ENCODE data around the gene TMEM132E.

The TMEM132E gene

DNA sequence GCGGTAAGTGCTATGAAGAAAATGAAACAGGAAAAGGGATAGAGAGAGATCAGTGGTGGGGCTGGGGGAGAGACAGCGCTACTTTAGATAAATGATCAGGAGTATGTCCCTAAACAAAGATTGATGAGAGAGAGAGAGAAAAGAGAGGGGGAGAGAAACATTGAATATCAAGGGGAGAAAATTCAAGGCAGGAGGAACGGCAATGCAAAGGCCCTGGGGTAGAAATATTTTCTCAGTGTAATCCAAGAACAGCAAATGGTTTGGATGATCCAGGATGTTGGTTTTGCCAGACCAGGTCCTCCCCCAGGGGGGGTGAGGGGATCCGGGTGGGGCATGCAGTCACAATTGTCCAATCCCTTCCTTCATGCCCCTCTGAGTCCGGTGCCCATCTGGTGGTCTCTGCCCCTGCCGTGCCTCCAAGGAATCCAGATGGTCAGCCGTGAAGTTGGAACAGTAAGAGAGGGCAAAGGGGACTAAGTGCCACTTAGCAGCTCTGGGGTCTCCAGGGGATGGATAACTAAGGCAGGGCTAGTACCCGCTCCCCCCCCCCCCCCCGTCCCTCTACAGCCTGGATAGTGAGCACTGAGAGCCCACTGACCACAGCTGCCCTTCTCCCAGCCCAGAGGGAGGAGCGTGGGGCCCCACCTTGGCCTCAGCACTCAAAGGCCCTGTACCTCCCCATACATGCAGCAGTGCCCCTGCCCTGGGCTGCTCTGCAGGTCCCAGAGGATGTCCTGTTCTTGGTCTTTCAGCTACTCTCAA is 43.7 kb downstream of the TMEM132E start:
- DNase-seq (ENCODE audit: low read depth): no peak
- H3K4me3 ChIP-seq (ENCODE audit: low read length): no peak overlapping the region
- TF ChIP-seq, protein P1, sequence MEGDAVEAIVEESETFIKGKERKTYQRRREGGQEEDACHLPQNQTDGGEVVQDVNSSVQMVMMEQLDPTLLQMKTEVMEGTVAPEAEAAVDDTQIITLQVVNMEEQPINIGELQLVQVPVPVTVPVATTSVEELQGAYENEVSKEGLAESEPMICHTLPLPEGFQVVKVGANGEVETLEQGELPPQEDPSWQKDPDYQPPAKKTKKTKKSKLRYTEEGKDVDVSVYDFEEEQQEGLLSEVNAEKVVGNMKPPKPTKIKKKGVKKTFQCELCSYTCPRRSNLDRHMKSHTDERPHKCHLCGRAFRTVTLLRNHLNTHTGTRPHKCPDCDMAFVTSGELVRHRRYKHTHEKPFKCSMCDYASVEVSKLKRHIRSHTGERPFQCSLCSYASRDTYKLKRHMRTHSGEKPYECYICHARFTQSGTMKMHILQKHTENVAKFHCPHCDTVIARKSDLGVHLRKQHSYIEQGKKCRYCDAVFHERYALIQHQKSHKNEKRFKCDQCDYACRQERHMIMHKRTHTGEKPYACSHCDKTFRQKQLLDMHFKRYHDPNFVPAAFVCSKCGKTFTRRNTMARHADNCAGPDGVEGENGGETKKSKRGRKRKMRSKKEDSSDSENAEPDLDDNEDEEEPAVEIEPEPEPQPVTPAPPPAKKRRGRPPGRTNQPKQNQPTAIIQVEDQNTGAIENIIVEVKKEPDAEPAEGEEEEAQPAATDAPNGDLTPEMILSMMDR (conservative IDR thresholded peaks at IDR 0.05; ENCODE audit: low read depth, low read length): no peak

DNA sequence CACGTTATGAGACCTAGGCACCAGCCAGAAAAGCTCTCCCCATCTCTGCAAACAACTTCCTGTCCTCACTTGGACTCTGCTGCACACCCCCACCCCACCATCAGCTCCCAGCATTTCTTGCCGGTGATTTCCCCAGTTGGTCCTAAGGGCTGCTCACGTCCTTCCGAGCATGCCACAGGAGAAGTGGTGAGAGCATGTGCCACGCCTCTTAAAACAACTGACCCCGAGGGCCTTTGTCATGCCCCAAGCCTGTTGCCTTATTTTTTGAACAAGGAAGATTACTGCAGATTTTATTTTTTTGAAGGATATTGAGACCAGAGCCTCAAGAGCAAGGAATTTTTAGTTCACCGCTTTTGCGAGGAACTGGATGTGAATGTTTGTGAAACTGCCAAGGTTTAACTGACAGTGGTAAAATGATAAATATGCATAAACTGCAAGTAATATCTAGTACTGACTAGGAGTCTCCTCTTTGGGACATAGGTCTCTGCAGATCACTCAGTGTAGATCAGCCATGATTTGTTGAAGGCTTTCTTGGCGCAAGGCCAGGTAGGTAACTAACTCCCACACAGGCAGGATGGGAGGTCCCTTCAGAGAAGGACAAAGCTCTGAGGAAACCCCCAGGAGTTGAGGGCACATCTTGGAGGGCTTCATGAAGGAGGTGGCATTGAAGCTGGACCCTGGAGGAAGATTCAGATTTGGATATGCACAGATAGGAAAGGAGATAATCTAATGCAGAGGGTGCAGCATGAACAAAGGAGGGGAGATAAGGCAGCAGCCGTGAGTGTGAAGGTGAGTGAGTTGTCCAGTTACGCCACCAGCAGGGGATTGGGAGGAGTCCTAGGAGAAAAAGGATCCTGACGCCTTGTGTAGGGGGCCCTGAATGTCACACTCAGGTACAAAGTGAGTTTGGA is 44.7 kb downstream of the TMEM132E start:
- no peak for DNase-seq (ENCODE audit: low read depth)
- TF ChIP-seq, protein P1 (conservative IDR thresholded peaks at IDR 0.05; ENCODE audit: low read depth, low read length): no peak
- H3K4me3 ChIP-seq (ENCODE audit: low read length): no peak overlapping the region

DNA sequence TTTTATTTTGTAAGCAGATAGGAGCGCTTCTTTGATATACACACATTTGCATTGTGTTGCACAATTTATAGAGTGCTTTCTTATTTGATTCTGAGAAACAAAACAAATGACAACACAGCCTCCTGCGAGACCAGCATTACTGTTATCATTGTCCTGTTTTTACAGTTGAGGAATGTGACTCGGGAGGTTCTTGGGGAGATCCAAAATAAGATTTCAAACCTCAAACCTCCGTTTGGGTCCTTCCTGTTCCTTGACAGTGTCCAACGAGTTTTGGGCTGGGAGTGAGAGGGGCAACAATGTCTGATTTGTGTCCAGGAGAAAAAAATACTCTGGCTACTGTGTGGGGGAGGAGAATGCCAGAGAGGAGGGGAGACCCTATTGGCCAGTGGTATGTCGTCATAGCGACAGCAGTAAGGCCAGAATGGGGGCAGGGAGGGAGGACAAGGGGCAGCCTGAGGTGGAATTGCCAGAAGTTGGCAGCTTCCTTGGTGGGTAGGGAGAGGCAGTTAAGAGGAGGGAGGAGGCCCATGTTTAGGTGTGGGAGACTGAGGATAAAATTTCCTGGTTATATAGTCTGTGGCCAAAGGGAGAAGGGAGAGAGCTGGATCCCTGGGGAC is 45.5 kb downstream of the TMEM132E start:
- TF ChIP-seq, protein P1 (conservative IDR thresholded peaks at IDR 0.05; ENCODE audit: low read depth, low read length): no peak
- DNase-seq (ENCODE audit: low read depth): no peak
- no peak overlapping the region for H3K4me3 ChIP-seq (ENCODE audit: low read length)

GRCh38 chr17:34626121-34626681 is 46.8 kb downstream of the TMEM132E start:
- DNase-seq (ENCODE audit: low read depth): no peak
- H3K4me3 ChIP-seq (ENCODE audit: low read length): no peak overlapping the region
- TF ChIP-seq, protein P1 (conservative IDR thresholded peaks at IDR 0.05; ENCODE audit: low read depth, low read length): peak; percentile 3

DNA sequence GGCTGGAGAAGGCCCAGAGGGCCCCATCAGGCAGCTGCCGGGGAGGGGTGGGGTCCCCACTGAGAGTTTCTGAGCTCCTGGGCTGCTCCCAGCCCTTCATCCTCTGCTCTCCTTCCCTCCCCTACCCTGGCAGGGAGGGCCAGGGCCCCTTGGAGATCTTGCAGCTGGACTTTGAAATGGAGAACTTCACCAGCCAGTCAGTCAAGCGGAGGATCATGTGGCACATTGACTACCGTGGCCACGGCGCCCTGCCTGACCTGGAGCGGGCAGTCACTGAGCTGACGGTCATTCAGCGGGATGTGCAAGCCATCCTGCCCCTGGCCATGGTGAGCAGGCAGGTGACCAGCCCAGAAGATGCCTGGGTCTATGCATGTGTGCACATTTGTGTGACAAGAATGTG is 49.5 kb downstream of the TMEM132E start:
- TF ChIP-seq, protein P1 (conservative IDR thresholded peaks at IDR 0.05; ENCODE audit: low read depth, low read length): no peak
- no peak for DNase-seq (ENCODE audit: low read depth)

DNA sequence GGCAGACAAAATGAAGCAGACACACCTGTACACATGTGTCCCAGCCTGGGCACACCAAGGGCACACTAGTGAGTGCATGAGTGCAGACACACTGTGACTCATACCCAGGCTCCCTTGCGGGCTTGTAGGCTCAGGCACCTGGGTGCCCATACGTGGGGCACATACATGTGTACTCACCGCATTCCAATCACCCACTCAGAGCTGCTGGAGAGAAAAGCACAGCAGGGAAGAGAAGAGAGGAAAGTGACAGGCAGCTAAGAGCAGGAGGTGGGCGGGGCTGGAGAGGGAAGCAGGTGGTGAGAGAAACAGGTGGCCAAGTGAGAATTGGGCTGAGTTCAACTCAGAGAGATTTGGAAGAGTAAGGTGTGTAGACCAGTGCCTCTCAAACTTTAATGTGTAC is 54.0 kb downstream of the TMEM132E start:
- no peak overlapping the region for H3K4me3 ChIP-seq (ENCODE audit: low read length)
- DNase-seq (ENCODE audit: low read depth): no peak
- TF ChIP-seq, protein P1 (conservative IDR thresholded peaks at IDR 0.05; ENCODE audit: low read depth, low read length): no peak

More for the DNA sequence above, 49.5 kb downstream of the TMEM132E start:
- no peak overlapping the region for H3K4me3 ChIP-seq (ENCODE audit: low read length)
